Chondrocyte (in vitro differentiated cells): ENCODE measurements around the gene TCP1. TPM values are rescaled to one million over a fixed set of nuclear protein-coding genes. Genes with fewer than 3 reads are reported as not detected.

ENCODE experiments used
- DNase-seq: peaks from one replicate; pipeline ENCODE4 v3.0.0; 2021; ENCODE audit warnings: mixed read lengths, low spot score
- H3K27ac Mint-ChIP-seq: one replicate; pipeline ENCODE4 v1.8.0; 2021; ENCODE audit warnings: mild to moderate bottlenecking, moderate library complexity, mixed read lengths; ENCODE audit not compliant: unreplicated experiment
- H3K27me3 Mint-ChIP-seq: 2 replicates; pipeline ENCODE4 v1.8.0; 2021; ENCODE audit warnings: low read depth, mixed read lengths
- H3K36me3 Mint-ChIP-seq: 2 replicates; pipeline ENCODE4 v1.8.0; 2021; ENCODE audit warnings: low read depth, mixed read lengths
- H3K4me1 Mint-ChIP-seq: 2 replicates; pipeline ENCODE4 v1.8.0; 2021; ENCODE audit warnings: low read depth, mild to moderate bottlenecking, mixed read lengths
- H3K4me3 Mint-ChIP-seq: one replicate; pipeline ENCODE4 v1.8.0; 2021; ENCODE audit warnings: mild to moderate bottlenecking, moderate library complexity, mixed read lengths; ENCODE audit not compliant: unreplicated experiment
- H3K9me3 Mint-ChIP-seq: 2 replicates; pipeline ENCODE4 v1.8.0; 2021; ENCODE audit warnings: low read depth, mixed read lengths
- total RNA-seq: library from RNA; stranded (reverse); gene quantifications from 3 replicates; pipeline ENCODE4 v1.2.1, GENCODE V29; 2021
- TF ChIP-seq, protein P1 (sequence below): fragments of 200-600 bp; sonication (generic); IDR thresholded peaks from 2 replicates; pipeline ENCODE4 v1.5.0; 2021; ENCODE audit warnings: antibody characterized with exemption, mild to moderate bottlenecking, moderate library complexity

Gene TCP1
- total RNA-seq, 1 donor from 2014 or later = 175 TPM

DNA sequence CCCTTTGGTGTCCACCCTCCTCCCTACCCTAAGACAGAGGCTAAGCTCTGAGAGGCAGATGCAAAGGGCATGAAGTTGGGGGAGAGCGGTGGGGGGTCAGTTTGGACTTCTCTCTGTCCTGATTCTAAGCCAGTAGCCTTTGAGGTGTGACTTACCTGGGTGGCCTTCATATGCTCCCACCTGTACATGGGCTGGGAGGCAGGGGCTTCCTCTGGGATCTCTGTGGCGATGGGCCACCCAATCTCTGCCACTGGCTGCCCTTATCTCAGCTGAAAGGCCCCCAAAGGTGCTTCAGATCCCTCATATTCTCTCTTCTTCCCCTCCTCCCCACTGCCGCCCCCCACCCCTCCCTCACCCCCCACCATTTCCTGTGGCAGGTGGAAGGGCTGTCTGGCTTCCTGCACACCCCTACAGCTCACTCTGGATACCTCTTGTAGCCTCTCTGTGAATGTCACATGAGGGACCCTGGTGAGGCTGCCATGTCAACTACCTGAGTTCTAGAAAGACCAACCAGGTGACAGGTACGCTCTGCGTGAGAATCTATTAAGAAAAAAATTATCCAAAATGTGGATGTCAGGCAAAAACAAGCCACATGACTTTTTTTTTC lies 44.7 kb upstream of the TCP1 start:
- H3K4me3 Mint-ChIP-seq = no peak overlapping the region
- TF ChIP-seq, protein P1, sequence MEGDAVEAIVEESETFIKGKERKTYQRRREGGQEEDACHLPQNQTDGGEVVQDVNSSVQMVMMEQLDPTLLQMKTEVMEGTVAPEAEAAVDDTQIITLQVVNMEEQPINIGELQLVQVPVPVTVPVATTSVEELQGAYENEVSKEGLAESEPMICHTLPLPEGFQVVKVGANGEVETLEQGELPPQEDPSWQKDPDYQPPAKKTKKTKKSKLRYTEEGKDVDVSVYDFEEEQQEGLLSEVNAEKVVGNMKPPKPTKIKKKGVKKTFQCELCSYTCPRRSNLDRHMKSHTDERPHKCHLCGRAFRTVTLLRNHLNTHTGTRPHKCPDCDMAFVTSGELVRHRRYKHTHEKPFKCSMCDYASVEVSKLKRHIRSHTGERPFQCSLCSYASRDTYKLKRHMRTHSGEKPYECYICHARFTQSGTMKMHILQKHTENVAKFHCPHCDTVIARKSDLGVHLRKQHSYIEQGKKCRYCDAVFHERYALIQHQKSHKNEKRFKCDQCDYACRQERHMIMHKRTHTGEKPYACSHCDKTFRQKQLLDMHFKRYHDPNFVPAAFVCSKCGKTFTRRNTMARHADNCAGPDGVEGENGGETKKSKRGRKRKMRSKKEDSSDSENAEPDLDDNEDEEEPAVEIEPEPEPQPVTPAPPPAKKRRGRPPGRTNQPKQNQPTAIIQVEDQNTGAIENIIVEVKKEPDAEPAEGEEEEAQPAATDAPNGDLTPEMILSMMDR = no peak
- H3K9me3 Mint-ChIP-seq = no peaks in the 10 kb centered on the region
- DNase-seq = no peak
- H3K36me3 Mint-ChIP-seq = no peaks in the 10 kb centered on the region
- peaks cover 14% of the 10 kb centered on the region for H3K4me1 Mint-ChIP-seq
- no peaks in the 10 kb centered on the region for H3K27me3 Mint-ChIP-seq
- no peak overlapping the region for H3K27ac Mint-ChIP-seq

DNA sequence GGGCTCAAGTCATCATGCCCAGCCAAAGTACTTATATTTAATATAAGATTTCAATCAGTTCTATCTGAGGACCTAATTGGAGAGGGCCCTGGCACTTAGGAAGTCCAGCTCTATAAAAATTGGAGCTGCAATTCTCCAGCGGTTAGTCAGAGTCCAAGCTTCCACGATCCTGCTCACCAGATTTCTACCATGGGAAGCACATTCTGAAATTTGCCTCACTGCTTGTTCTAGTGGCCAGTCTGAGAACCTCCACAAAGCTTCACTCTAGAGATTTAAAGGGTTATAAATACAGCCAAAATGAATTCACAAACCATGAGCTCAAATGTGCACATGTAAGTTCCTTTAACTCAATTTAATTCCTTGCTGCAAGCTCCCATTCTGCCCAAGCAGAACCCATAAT lies 44.2 kb upstream of the TCP1 start:
- H3K9me3 Mint-ChIP-seq = no peaks in the 10 kb centered on the region
- H3K27me3 Mint-ChIP-seq = no peaks in the 10 kb centered on the region
- TF ChIP-seq, protein P1 = no peak
- no peak for DNase-seq
- no peak overlapping the region for H3K27ac Mint-ChIP-seq
- H3K4me3 Mint-ChIP-seq = no peak overlapping the region
- no peaks in the 10 kb centered on the region for H3K36me3 Mint-ChIP-seq
- peaks cover 14% of the 10 kb centered on the region for H3K4me1 Mint-ChIP-seq

DNA sequence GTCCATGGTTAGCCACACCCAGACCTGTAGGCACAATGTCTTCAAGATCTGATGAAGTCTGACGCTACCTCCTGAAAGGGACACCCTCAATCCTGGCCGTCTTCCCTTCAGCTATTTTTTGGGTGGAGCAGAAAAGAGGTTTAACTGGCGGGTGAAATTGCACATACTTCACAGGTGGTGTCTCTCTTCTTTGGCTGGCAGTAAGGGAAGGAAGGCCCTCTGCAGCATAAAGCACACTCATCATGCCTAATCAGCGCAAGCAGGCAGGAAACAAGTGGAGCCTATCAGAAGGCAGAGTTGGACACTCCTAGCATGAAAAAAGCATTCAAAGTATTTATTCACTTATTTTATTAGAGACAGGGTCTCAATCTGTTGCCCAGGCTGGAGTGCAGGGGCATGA lies 43.5 kb upstream of the TCP1 start:
- Mint-ChIP-seq H3K4me3 (no peak overlapping the region), H3K36me3 (no peaks in the 10 kb centered on the region), H3K27ac (no peak overlapping the region), H3K27me3 (no peaks in the 10 kb centered on the region), H3K4me1 (peaks cover 14% of the 10 kb centered on the region), H3K9me3 (no peaks in the 10 kb centered on the region)
- no peak for DNase-seq
- TF ChIP-seq, protein P1 = no peak

DNA sequence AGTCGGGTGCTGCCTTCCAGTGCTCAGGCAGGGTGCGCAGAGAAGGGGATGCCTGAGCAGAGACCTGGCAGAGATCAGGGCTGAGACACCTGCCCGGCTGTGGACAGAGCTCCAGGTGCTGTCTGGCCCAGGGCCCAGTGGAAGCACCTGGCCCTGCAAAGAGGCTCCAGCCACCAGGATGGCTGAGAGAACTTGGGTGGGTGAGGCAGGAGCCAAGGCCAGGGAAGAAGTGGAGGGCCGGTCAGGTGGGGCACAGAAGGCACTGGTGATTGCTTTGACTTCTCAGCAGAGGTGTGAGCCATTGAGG lies 41.9 kb upstream of the TCP1 start:
- no peaks in the 10 kb centered on the region for H3K27me3 Mint-ChIP-seq
- H3K4me1 Mint-ChIP-seq = peaks cover 14% of the 10 kb centered on the region
- no peak overlapping the region for H3K4me3 Mint-ChIP-seq
- no peak for DNase-seq
- H3K27ac Mint-ChIP-seq = no peak overlapping the region
- TF ChIP-seq, protein P1 = no peak
- H3K9me3 Mint-ChIP-seq = no peaks in the 10 kb centered on the region
- no peaks in the 10 kb centered on the region for H3K36me3 Mint-ChIP-seq

DNA sequence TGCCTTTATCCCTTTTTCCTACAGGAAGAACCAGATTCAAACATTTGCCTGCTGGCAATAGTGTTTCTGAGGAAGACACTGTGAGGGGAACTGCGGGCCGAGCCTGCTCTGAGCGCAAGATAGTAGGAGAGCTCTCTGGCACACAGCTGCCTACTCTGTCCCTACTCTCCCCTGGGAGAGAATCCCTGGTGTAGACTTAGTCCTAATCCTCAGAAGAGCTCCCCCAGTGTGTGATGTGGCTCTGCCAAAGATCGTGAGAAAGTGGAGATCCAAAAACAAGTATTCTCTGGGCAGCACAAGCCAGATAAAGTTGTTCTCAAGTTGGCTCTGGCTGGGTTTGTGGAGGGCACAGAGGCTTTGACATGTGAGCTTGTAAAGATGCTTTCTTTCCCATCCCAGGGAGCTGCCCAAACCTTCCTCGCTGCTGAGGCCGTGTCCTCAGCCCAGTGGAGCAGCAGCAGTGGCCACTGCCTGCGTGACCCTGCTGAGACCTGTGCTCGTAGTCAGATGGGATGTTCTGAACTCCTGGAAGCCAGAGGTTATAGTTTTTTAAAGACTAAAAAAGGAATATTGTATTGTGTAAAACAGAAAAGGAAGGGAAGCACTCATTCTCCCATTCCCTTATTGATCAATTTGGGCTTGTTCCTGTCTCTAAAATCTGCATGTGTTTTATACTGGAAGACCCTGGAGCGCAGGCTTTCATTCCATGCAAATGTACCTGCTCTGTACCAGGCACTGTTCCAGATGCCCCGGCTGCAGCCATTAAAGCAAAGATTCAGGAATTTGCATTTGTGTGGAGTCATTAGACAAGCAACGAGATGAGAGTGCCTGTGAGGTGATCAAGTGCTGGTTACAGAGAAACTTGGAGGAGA lies 41.3 kb upstream of the TCP1 start:
- Mint-ChIP-seq H3K36me3 (no peaks in the 10 kb centered on the region), H3K9me3 (no peaks in the 10 kb centered on the region), H3K27ac (peak overlapping the region; percentile 73), H3K4me3 (no peak overlapping the region), H3K27me3 (no peaks in the 10 kb centered on the region), H3K4me1 (peaks cover 14% of the 10 kb centered on the region)
- DNase-seq = no peak
- TF ChIP-seq, protein P1 = no peak
